GOT3 (cell line): ENCODE measurements around the gene PRRG2.

ENCODE experiments used
- DNase-seq: peaks from one replicate; lab custom pipeline; 2025; ENCODE audit warnings: mixed read lengths; lab: John Stamatoyannopoulos, UW

PRRG2 gene

GRCh38 chr19:49589502-49589905, 8.4 kb downstream of the PRRG2 start:
- no peak for DNase-seq

DNA sequence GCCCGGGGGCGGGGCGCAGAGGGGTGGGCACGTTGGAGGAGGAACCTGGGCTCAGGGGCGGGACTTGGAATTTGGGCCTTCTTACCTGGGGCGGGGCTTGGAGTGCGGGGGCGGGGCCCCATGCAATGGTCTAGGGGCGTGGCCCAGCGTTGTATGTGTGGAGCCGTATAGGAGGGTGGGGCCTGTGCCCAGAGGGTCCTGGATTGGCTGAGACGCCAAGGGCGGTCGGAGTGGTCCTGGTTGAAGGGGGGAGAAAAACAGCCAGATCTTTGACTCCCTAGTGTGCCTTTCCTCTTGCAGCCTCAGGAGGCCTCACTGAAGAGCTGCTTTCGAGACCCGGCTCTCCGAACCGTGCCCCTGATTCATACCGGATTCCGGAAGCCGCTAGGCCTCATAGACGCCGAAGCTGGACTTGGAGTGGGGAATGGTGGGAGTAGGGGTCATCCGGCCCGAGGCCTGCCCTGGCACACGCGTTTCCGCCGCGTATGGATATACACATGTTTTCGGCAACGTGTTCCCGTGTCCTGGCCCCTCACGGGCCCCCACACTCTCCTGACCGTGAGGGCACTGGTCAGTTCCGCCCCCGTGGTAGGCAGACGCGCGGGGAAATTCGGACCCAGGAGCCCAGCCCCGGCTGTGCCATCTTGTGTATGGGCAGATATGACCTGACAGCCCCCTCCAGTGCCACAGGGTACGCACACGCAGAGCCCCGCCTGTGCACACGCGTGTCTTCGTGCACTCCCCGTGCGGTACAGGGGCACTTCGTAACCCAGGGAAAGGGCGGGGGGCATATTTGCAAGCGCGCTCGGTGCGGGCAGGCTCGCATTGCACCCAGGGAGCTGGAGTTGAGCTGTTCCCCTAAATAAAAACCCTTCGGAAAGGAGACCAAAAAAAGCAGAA, 9.2 kb downstream of the PRRG2 start:
- peak; percentile 63 for DNase-seq

DNA sequence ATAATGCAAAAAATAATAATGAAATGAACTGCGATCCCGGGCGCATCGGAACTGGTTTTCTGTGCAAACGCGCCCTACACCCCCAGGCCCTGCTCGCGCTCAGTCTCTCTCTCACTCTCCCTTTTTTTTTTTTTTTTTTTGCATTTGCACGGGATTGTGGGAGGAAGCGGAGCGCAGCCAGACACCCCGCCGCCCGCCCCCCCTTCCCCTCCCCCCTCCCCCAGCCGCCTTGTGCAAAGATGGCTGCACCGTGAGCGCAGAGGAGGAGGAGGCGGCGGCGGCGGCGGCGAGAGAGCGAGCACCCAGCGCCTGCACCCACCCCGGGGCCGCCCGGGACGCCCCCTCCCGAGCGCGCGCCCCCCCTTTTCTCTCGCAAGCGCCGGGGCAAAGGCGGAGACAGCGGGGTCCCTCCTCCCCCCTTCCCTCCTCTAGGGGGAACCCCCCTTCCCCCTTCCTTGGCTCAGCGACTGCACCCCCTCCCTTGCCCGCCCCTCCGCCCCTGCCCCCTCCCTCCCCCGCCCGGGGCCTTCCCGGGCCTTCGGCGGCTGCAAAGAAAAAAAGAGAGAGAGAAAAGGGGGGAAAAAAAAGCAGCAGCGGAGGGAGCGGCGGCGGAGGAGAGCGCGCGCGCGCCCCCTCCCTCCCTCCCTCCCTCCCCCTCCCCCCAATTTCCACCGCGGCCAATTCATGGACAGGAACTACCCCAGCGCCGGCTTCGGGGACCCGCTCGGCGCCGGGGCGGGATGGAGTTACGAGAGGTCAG, 10.0 kb downstream of the PRRG2 start, which contains the start of gene PRR12:
Gene PRR12, plus strand, starts transcription at position 212 of the 760 bp plus-strand sequence. Its CDS starts 473 bp downstream, at position 685.
- peak; percentile 20 for DNase-seq

DNA sequence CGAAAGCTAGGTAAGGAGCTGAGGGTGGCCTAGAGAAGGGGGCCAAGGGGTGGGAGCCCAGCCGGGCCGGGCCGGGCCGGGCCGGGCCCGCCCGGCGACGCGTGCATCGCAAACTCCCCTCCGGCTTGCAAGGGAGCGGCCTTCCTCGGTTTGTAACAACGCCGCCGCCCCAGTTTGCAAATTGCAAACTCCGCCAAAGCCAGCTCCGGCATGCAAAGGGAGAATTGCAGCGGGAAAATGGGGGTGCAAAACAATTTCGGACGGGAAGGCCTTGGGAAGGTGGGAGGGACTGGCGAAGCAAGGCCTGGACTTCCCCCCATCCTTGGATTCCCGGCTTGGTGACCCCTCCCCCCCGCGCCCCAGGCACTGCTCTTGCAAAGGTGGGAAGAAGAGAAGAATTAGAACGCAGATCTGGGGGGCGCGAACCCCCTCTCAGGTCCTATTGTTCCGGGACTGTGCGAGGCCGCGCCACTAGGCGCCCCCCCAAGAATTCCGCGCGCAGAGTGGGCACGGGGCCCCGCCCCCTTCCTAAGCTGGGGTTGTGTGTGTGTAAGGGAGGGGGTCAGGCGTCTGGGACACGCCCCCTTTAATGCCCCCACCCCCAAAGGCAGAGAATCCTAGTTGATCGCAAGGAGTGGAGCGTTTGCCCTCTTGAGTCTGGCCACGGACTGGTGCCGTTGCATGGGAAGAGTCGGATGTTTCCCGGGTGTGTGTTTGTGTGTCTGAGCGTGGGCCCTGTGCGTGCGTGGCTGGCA, 10.8 kb downstream of the PRRG2 start:
- DNase-seq = no peak

- no peak for DNase-seq
Measured at GRCh38 chr19:49592486-49593232, 11.5 kb downstream of the PRRG2 start.

- DNase-seq = no peak
Measured at GRCh38 chr19:49593233-49594113, 12.4 kb downstream of the PRRG2 start.

DNA sequence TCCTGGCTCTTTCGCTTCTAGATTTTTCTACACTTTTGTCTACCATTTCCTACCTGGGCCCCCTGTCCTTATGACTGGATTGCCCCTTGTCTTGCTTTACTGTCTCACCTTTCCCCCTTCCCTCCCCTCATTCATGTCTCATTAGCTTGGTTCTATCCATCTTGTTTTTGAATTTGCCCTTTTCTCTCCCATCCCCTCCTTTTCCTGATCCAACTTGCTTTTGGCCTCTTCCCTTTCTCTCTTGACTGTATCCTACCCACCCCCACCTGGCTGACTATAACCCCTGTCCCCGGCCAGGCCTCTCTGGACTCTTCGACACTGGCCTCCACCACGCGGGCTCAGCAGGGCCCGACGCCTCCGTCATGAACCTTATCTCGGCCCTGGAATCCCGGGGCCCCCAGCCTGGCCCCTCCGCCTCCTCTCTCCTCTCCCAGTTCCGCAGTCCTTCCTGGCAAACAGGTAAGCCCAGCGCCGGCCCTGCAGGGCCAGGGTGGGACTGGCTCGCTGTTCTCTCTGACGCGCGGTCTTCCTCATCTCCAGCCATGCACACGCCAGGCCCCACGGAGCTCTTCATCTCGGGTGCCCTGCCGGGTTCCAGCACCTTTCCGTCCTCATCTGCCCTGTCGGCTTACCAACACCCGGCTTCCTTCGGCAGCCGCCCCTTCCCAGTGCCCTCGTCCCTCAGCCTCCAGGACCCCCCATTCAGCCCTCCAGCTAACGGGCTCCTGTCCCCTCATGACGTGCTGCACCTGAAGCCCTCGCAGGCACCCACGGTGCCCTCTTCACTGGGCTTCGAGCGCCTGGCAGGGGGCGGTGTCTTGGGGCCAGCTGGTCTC, 13.3 kb downstream of the PRRG2 start:
- DNase-seq = no peak

GRCh38 chr19:49594993-49595818, 14.1 kb downstream of the PRRG2 start:
- DNase-seq = no peak

DNA sequence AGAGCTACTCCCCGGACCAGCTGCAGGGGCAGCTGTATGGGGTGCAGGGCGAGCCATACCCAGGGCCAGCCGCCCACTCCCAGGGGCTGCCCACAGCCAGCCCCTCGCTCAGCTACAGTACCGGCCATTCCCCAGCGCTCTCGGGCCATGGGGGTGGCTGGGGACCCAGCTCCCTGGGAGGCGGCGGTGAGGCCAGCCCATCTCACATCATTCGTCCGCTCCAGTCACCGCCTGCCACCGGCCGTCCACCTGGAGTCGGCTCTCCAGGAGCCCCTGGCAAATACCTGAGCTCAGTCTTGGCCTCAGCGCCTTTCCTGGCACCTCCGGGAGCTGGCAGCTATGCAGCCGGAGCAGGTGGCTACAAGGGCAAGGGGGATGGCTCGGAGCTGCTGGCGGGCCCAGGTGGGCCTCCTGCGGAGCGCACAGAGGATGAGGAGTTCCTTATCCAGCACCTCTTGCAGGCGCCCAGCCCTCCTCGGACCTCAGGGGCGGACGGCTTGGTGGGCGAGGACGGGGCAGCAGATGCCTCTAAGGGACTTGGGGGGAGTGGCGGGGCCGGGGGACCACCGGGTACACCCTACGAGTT, 14.8 kb downstream of the PRRG2 start:
- no peak for DNase-seq

DNA sequence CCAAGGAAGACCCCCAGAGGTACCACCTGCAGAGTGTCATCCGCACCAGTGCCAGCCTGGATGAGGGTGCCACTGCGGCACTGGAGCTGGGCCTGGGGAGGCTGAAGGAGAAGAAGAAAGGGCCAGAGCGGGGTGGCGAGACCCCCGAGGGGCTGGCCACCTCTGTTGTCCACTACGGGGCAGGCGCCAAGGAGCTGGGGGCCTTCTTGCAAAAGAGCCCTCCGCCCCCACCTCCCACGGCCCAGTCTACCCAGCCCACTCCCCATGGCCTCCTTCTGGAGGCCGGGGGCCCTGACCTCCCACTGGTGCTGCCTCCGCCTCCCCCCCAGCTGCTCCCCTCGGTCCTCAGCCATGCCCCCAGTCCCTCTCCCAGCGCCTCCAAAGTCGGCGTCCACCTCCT, 15.3 kb downstream of the PRRG2 start:
- DNase-seq = no peak

- DNase-seq = no peak
Measured at GRCh38 chr19:49596954-49597702, 16.0 kb downstream of the PRRG2 start.

GRCh38 chr19:49597703-49597974, 16.5 kb downstream of the PRRG2 start:
- no peak for DNase-seq

DNA sequence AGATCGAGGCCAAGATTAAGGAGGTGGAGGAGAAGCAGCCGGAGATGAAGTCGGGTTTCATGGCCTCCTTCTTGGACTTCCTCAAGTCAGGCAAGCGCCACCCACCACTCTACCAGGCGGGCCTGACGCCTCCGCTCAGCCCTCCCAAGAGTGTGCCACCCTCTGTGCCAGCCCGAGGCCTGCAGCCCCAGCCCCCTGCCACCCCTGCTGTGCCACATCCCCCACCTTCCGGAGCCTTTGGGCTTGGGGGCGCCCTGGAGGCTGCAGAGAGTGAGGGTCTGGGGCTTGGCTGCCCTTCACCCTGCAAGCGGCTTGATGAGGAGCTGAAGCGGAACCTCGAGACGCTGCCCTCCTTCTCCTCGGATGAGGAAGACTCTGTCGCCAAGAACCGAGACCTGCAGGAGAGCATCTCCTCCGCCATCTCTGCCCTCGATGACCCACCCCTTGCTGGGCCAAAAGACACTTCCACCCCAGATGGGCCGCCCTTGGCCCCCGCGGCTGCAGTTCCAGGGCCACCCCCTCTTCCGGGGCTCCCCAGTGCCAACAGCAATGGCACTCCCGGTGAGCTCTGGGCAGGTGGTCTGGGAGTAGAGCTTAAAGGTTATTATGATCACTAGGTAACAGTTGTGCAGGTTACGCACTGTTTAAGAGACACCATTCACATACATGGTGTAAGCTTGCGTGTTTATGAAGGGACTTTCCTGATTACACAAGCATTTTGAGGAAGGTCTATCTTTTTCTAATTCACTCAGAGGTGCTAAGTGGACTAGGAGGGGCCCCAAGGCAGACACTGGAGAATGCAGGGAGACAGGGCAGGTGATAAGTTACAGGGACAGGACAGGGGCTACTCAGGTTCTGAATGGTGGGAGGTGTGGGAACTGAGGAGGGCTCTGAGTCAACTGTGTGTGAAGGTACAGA, 18.5 kb downstream of the PRRG2 start:
- no peak for DNase-seq

DNA sequence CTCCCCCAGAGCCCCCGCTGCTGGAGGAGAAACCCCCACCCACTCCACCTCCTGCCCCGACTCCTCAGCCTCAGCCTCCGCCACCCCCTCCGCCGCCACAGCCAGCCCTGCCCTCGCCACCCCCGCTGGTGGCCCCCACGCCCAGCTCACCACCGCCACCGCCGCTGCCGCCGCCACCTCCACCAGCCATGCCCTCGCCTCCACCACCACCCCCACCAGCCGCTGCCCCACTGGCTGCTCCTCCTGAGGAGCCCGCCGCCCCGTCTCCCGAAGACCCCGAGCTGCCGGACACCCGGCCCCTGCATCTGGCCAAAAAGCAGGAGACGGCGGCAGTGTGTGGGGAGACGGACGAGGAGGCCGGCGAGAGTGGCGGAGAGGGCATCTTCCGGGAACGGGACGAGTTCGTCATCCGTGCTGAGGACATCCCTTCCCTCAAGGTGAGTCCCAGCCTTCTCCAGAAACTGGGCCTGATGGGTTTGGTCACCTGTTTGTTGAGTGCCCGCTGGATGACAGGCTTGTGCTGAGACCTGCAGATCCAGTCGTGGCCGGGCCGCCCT, 20.4 kb downstream of the PRRG2 start:
- no peak for DNase-seq

- no peak for DNase-seq
Measured at GRCh38 chr19:49602806-49603205, 21.7 kb downstream of the PRRG2 start.

- DNase-seq = no peak
Measured at GRCh38 chr19:49605605-49606004, 24.5 kb downstream of the PRRG2 start.
